Natural killer cell (primary cell): ENCODE results near the gene IFNLR1. TPM values are rescaled to one million over a fixed set of nuclear protein-coding genes. Genes with fewer than 3 reads are reported as not detected.
A peak's percentile ranks its signal among the peaks of the same experiment; 100 is the strongest.

Source experiments
- ATAC-seq, 3 donors: fragments of 150-1000 bp in 2 of 3; fragments of 200-7000 bp in 1 of 3; cut with Tn5 transposase; 1 replicate in 1 of 3; 2 replicates in 2 of 3; pipeline ENCODE4 v1.10.0; 2021; ENCODE audit warnings: mild to moderate bottlenecking in 2 of 3, moderate library complexity in 2 of 3
- DNase-seq, 2 donors: peaks; one replicate each; pipeline versions ENCODE4 v3.0.0 to v3.0.0-alpha.2; 2013 to 2021; ENCODE audit warnings: mixed read lengths in 1 of 2
- H3K27ac ChIP-seq: one replicate; pipeline ENCODE4 v1.5.1; 2013; ENCODE audit warnings: mild to moderate bottlenecking, low read length
- H3K27me3 ChIP-seq: one replicate; pipeline ENCODE4 v1.6.1; 2013; ENCODE audit warnings: low read length; ENCODE audit not compliant: control insufficient read depth, insufficient read depth
- H3K36me3 ChIP-seq: one replicate; pipeline ENCODE4 v1.6.1; 2013; ENCODE audit warnings: low read length; ENCODE audit not compliant: control insufficient read depth, insufficient read depth
- H3K4me1 ChIP-seq: one replicate; pipeline ENCODE4 v1.6.1; 2013; ENCODE audit warnings: low read length; ENCODE audit not compliant: control insufficient read depth, insufficient read depth
- H3K4me3 ChIP-seq: one replicate; pipeline ENCODE4 v1.5.1; 2013; ENCODE audit warnings: low read length
- H3K9me3 ChIP-seq: one replicate; pipeline ENCODE4 v1.6.1; 2013; ENCODE audit warnings: low read length; ENCODE audit not compliant: control insufficient read depth, insufficient read depth
- H3K27ac Mint-ChIP-seq, 2 donors: one replicate each; pipeline ENCODE4 v1.8.0; 2022; ENCODE audit warnings: mild to moderate bottlenecking in 2 of 2, mixed read lengths in 2 of 2, moderate library complexity in 1 of 2
- H3K27me3 Mint-ChIP-seq, 2 donors: one replicate each; pipeline ENCODE4 v1.8.0; 2022; ENCODE audit warnings: low read depth in 2 of 2, mixed read lengths in 2 of 2
- H3K36me3 Mint-ChIP-seq: one replicate; pipeline ENCODE4 v1.8.0; 2022; ENCODE audit warnings: mixed read lengths
- H3K4me1 Mint-ChIP-seq, 2 donors: one replicate each; pipeline ENCODE4 v1.8.0; 2022; ENCODE audit warnings: mixed read lengths in 2 of 2
- H3K4me3 Mint-ChIP-seq: one replicate; pipeline ENCODE4 v1.8.0; 2022; ENCODE audit warnings: mild to moderate bottlenecking, moderate library complexity, mixed read lengths
- H3K9me3 Mint-ChIP-seq, 2 donors: one replicate each; pipeline ENCODE4 v1.8.0; 2022; ENCODE audit warnings: mixed read lengths in 2 of 2
- WGBS: methylation state at CpG from one replicate; pipeline ENCODE4 v1.1.7; 2013; ENCODE audit warnings: missing lambda C conversion rate; ENCODE audit not compliant: insufficient coverage; 5-methylcytosine and 5-hydroxymethylcytosine counted together
- intact Hi-C: fragments of 100-400 bp; cut with micrococcal nuclease; formaldehyde crosslinking; loops from one replicate; pipeline ENCODE4 v1.14.2; 2022
- total RNA-seq, 4 donors: library from RNA; stranded (reverse); fragments of 120-200 nt in 1 of 4; gene quantifications; one replicate each; pipeline versions ENCODE4 v1.2.3 to v1.2.4, GENCODE V29; 2013 to 2022
- TF ChIP-seq, protein P1 (sequence below): fragments of 200-600 bp; IDR thresholded peaks from one replicate; pipeline ENCODE4 v1.8.0; 2022; ENCODE audit warnings: antibody characterized with exemption

IFNLR1 gene
- total RNA-seq, 3 donors from 2014 or later (not counting 1 experiment from before 2014, with no cell fraction given) = 0.07 to 2.5 (median 0.19) TPM

DNA sequence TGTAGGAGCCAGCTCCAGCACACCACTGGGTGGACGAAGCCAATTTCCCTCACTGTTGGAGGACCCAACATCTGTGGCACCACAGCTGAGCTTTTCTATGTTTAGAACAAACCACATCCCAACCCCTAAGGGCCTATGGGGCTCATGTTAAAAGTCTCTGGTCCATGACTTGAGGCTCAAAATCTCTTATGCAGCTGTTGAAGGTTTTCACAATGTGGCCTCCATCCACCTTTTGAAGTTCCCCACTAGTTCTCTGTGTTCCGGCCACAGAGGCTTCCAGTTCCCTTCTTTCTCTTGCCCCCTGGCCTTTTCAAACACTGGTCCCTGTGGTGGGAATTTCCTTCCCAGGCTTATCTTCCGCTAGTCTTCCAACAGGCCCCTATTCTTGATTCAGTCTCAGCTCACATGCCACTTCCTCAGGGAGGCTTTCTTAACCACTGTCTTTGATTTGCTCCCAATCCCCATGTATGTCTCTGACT, 3.9 kb upstream of the IFNLR1 start:
- Mint-ChIP-seq H3K27ac (no peak overlapping the region), H3K27me3 (peaks cover 35 to 36% of the 10 kb centered on the region in 2 donors), H3K4me1 (peaks cover 6 to 12% of the 10 kb centered on the region in 2 donors), H3K36me3 (no peaks in the 10 kb centered on the region), H3K9me3 (no peaks in the 10 kb centered on the region), H3K4me3 (no peak overlapping the region)
- intact Hi-C loops = no loop called here
- Histone ChIP-seq H3K27me3 (peaks cover 2% of the 10 kb centered on the region), H3K4me3 (no peak overlapping the region), H3K27ac (peak overlapping the region; percentile 52), H3K4me1 (peaks cover 48% of the 10 kb centered on the region), H3K9me3 (no peaks in the 10 kb centered on the region), H3K36me3 (no peaks in the 10 kb centered on the region)
- TF ChIP-seq, protein P1, sequence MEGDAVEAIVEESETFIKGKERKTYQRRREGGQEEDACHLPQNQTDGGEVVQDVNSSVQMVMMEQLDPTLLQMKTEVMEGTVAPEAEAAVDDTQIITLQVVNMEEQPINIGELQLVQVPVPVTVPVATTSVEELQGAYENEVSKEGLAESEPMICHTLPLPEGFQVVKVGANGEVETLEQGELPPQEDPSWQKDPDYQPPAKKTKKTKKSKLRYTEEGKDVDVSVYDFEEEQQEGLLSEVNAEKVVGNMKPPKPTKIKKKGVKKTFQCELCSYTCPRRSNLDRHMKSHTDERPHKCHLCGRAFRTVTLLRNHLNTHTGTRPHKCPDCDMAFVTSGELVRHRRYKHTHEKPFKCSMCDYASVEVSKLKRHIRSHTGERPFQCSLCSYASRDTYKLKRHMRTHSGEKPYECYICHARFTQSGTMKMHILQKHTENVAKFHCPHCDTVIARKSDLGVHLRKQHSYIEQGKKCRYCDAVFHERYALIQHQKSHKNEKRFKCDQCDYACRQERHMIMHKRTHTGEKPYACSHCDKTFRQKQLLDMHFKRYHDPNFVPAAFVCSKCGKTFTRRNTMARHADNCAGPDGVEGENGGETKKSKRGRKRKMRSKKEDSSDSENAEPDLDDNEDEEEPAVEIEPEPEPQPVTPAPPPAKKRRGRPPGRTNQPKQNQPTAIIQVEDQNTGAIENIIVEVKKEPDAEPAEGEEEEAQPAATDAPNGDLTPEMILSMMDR = no peak
- no peak for DNase-seq
- 28% methylated on average over 3 of the region's 3 CpGs for WGBS
- ATAC-seq = no peak

GRCh38 chr1:24189528-24189927, 2.4 kb upstream of the IFNLR1 start:
- Histone ChIP-seq H3K27me3 (peaks cover 2% of the 10 kb centered on the region), H3K9me3 (no peaks in the 10 kb centered on the region), H3K4me1 (peaks cover 50% of the 10 kb centered on the region), H3K4me3 (no peak overlapping the region), H3K36me3 (no peaks in the 10 kb centered on the region), H3K27ac (peak overlapping the region; percentile 52)
- Mint-ChIP-seq H3K9me3 (no peaks in the 10 kb centered on the region), H3K27me3 (peaks cover 37 to 38% of the 10 kb centered on the region in 2 donors), H3K36me3 (no peaks in the 10 kb centered on the region), H3K4me1 (peaks cover 6 to 12% of the 10 kb centered on the region in 2 donors), H3K27ac (no peak overlapping the region), H3K4me3 (no peak overlapping the region)
- TF ChIP-seq, protein P1 = no peak
- ATAC-seq (no peak), DNase-seq (peak in 1 of 2 donors; percentile 47)
- intact Hi-C loops = no loop called here
- WGBS = 43% methylated on average over 7 of the region's 7 CpGs

DNA sequence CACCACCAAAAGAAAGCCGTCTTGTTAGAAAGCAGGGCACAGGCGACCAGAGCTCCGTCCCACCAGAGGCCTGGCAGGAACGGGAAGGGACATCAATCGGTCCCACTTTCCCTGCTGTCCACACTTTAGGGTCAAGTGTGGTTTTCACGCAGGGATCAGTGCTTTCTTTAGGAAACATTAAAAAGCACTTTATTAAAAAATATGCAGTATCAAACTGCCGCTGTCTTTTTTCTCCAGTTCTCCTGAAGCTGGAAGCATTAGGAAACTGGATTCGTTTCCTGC, 437 bp downstream of the IFNLR1 start:
- peaks cover 42% of the 10 kb centered on the region for H3K4me1 ChIP-seq
- DNase-seq = no peak
- 42% methylated on average over 8 of the region's 8 CpGs for WGBS

More for the DNA sequence above, 437 bp downstream of the IFNLR1 start:
- H3K9me3 Mint-ChIP-seq = no peaks in the 10 kb centered on the region
- H3K27ac ChIP-seq = peak overlapping the region; percentile 52
- intact Hi-C loops = no loop called here
- peaks cover 2% of the 10 kb centered on the region for H3K27me3 ChIP-seq
- H3K27ac Mint-ChIP-seq = no peak overlapping the region
- TF ChIP-seq, protein P1 = no peak
- H3K36me3 Mint-ChIP-seq = no peaks in the 10 kb centered on the region
- peaks cover 36 to 40% of the 10 kb centered on the region in 2 donors for H3K27me3 Mint-ChIP-seq
- no peaks in the 10 kb centered on the region for H3K36me3 ChIP-seq
- peak overlapping the region; percentile 44 for H3K4me3 ChIP-seq
- no peaks in the 10 kb centered on the region for H3K9me3 ChIP-seq
- H3K4me3 Mint-ChIP-seq = peak overlapping the region; percentile 71
- H3K4me1 Mint-ChIP-seq = peaks cover 6 to 12% of the 10 kb centered on the region in 2 donors
- ATAC-seq = no peak
